Heart left ventricle (tissue), 13 donors: ENCODE results near the gene TSC22D1.

Experiments used
- POLR2A ChIP-seq, 2 donors: fragments of 450-650 bp; IDR thresholded peaks; one replicate each; pipeline ENCODE4 v1.6.1; 2017; ENCODE audit warnings: antibody characterized with exemption in 2 of 2, mild to moderate bottlenecking in 2 of 2, moderate library complexity in 2 of 2
- TF ChIP-seq, protein P1 (sequence below), 12 donors: fragments of 200-600 bp; sonication (generic) in 4 of 12; IDR thresholded peaks; one replicate each; pipeline versions ENCODE4 v1.5.0 to v1.8.0; 2018 to 2022; ENCODE audit warnings: antibody characterized with exemption in 12 of 12, mild to moderate bottlenecking in 5 of 12
- donor health status: ischemic (EF 13 %, LVEDD 7.1; RV severe dilation, severe dysfunction).
- donor health status: DM: no; HTN: yes; CAD: no.
- donor health status: DM: no; HTN: no; CAD: no.
- donor health status: ischemic (EF 25% LVEDD 6.9; RV normal size, moderate dysfunction).
- donor health status: ischemic (EF 25% LVEDD 5.7; RV mildly dilated, moderate dysfunction).
- donor health status: ischemic (EF 35%, LVEDD 5.7; RV mildly dilated, moderate dysfunction).
- donor health status: nonischemic (EF 11% LVEDD 7.7; RV severe dilation, severe dysfunction).
- donor health status: DM: yes; HTN: yes; CAD: no.
- donor health status: PGD.
- donor health status: ischemic (EF 29% LVEDD 5.4; RV normal size, mild dysfunction).
- donor health status: nonischemic (EF 23%, LVEDD 6.1; RV moderate dilation, normal function).

DNA sequence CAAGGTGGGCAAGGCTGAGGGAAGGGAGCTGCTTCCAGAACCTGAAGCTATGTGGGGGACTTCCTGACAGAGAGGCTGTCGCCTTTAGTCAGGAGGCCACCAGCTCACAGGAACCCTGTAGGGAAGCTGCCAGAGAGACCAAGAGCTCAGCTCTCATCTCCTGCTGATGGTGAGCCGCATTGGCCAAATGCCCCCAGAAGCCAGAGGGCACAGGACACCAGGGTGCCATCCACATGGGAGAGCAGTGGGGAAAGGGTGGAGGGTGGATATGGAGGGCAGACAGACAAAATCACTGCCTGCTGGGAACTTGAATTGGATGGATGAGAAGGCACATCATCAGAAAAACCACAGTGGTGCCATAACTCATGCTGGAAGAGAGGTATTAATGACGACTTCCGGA lies 166.5 kb downstream of the TSC22D1 start:
- TF ChIP-seq, protein P1, sequence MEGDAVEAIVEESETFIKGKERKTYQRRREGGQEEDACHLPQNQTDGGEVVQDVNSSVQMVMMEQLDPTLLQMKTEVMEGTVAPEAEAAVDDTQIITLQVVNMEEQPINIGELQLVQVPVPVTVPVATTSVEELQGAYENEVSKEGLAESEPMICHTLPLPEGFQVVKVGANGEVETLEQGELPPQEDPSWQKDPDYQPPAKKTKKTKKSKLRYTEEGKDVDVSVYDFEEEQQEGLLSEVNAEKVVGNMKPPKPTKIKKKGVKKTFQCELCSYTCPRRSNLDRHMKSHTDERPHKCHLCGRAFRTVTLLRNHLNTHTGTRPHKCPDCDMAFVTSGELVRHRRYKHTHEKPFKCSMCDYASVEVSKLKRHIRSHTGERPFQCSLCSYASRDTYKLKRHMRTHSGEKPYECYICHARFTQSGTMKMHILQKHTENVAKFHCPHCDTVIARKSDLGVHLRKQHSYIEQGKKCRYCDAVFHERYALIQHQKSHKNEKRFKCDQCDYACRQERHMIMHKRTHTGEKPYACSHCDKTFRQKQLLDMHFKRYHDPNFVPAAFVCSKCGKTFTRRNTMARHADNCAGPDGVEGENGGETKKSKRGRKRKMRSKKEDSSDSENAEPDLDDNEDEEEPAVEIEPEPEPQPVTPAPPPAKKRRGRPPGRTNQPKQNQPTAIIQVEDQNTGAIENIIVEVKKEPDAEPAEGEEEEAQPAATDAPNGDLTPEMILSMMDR (IDR thresholded peaks at IDR 0.05) = no peak
- TF ChIP-seq POLR2A (IDR thresholded peaks at IDR 0.05) = no peak
